Keratinocyte (primary cell): Measurements from ENCODE around the gene CLIC3.

Experiments
- EZH2 ChIP-seq: IDR thresholded peaks from one replicate; pipeline ENCODE4 v1.6.1; 2012; ENCODE audit warnings: inconsistent platforms, mild to moderate bottlenecking, low read length, moderate library complexity
- TF ChIP-seq, protein P1 (sequence below), 3 experiments: IDR thresholded peaks in 1 of 3; conservative IDR thresholded peaks in 1 of 3; optimal IDR thresholded peaks in 1 of 3; 2 replicates in 2 of 3; 3 replicates in 1 of 3; pipeline versions ENCODE3 to v1.5.1; 2011; ENCODE audit warnings: low read length in 3 of 3, mild to moderate bottlenecking in 3 of 3, moderate library complexity in 2 of 3, control low read depth in 1 of 3, inconsistent platforms in 1 of 3; ENCODE audit not compliant: insufficient read depth in 2 of 3; ENCODE audit errors: extremely low read depth in 1 of 3

DNA sequence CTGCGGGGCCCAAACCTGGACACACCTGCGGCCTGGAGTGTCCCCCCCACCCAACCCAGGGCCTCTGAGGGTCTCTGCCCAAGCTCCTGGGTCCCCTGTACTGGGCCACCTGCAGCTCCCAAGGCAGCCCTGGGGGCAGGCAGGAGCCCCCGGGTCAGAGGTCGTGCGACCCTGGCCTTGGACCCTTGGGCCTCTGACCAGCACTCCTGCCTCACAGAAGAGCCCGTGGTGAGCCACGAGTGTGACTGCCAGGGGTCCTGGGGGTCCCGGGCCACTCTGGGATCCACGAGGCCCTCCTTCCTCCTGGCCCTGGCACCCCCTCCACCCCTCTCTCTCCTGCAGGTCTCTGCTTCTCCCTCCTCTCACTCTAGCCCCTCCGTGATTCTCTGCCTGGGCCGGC is 24.0 kb downstream of the CLIC3 start:
- TF ChIP-seq, protein P1, sequence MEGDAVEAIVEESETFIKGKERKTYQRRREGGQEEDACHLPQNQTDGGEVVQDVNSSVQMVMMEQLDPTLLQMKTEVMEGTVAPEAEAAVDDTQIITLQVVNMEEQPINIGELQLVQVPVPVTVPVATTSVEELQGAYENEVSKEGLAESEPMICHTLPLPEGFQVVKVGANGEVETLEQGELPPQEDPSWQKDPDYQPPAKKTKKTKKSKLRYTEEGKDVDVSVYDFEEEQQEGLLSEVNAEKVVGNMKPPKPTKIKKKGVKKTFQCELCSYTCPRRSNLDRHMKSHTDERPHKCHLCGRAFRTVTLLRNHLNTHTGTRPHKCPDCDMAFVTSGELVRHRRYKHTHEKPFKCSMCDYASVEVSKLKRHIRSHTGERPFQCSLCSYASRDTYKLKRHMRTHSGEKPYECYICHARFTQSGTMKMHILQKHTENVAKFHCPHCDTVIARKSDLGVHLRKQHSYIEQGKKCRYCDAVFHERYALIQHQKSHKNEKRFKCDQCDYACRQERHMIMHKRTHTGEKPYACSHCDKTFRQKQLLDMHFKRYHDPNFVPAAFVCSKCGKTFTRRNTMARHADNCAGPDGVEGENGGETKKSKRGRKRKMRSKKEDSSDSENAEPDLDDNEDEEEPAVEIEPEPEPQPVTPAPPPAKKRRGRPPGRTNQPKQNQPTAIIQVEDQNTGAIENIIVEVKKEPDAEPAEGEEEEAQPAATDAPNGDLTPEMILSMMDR (optimal IDR thresholded peaks at IDR 0.05 in 1 of 3, IDR thresholded peaks at IDR 0.05 in 1 of 3, conservative IDR thresholded peaks at IDR 0.05 in 1 of 3; ENCODE audit: extremely low read depth in 1 of 3, insufficient read depth in 2 of 3, low read length in 3 of 3), result no peak
- TF ChIP-seq EZH2, result no peak
